Naive thymus-derived CD8-positive, alpha-beta T cell (primary cell): ENCODE measurements around the gene STRAP. TPM values are rescaled to one million over a fixed set of nuclear protein-coding genes. Genes with fewer than 3 reads are reported as not detected.
A peak's percentile ranks its signal among the peaks of the same experiment; 100 is the strongest.
"Not testable (repeated sequence)": the region's sequence is repeated elsewhere in the genome, so short reads cannot be mapped to it uniquely, and the experiment has no call there.

Experiments
- ATAC-seq, 2 donors: fragments of 150-1000 bp; cut with Tn5 transposase in 1 of 2; sonication (Bioruptor Pico), chemical (Tn5 transposase) in 1 of 2; 1 replicate in 1 of 2; 2 replicates in 1 of 2; pipeline ENCODE4 v1.10.0; 2021; ENCODE audit warnings: mild to moderate bottlenecking in 2 of 2, moderate library complexity in 2 of 2
- POLR2A ChIA-PET: fragments of 350-600 bp; sonication (Branson Sonifier 250); formaldehyde crosslinking; loops from one replicate; lab custom pipeline; 2021; ENCODE audit warnings: antibody characterized with exemption; lab: Charles Lee
- DNase-seq, 10 donors: peaks; one replicate each; pipeline versions ENCODE4 v3.0.0 to v3.0.0-alpha.2; 2020 to 2022
- H3K27ac Mint-ChIP-seq, 10 donors: one replicate each; pipeline ENCODE4 v1.8.0; 2020 to 2022; ENCODE audit warnings: mild to moderate bottlenecking in 10 of 10, mixed read lengths in 10 of 10, moderate library complexity in 4 of 10, inconsistent platforms in 1 of 10
- H3K27me3 Mint-ChIP-seq, 5 donors: one replicate each; pipeline ENCODE4 v1.8.0; 2021 to 2022; ENCODE audit warnings: mixed read lengths in 5 of 5
- H3K36me3 Mint-ChIP-seq, 3 donors: one replicate each; pipeline ENCODE4 v1.8.0; 2020 to 2022; ENCODE audit warnings: mixed read lengths in 3 of 3, mild to moderate bottlenecking in 2 of 3, inconsistent platforms in 1 of 3
- H3K4me1 Mint-ChIP-seq, 4 donors: one replicate each; pipeline ENCODE4 v1.8.0; 2021 to 2022; ENCODE audit warnings: mixed read lengths in 4 of 4
- H3K4me3 Mint-ChIP-seq, 10 donors: one replicate each; pipeline ENCODE4 v1.8.0; 2020 to 2022; ENCODE audit warnings: mild to moderate bottlenecking in 10 of 10, mixed read lengths in 10 of 10, moderate library complexity in 6 of 10, inconsistent platforms in 1 of 10
- H3K9me3 Mint-ChIP-seq, 9 donors: one replicate each; pipeline ENCODE4 v1.8.0; 2020 to 2022; ENCODE audit warnings: mixed read lengths in 9 of 9, mild to moderate bottlenecking in 3 of 9, inconsistent platforms in 1 of 9, moderate library complexity in 1 of 9
- polyA plus RNA-seq, 3 donors: library from polyadenylated mRNA; unstranded; fragments of 300-500 nt; fragmentation: Illumina TruSeq; gene quantifications; one replicate each; pipeline ENCODE4 v1.2.3, GENCODE V29; 2021
- total RNA-seq, 8 experiments: library from RNA in 2 of 8; stranded (reverse) in 2 of 8; gene quantifications; one replicate each; pipeline ENCODE4 v1.2.3 and lab custom pipeline; 2021 to 2026

The STRAP gene
- total and polyA plus RNA-seq, 5 experiments from 2014 or later: 49.6 to 126 (median 99.2) TPM

DNA sequence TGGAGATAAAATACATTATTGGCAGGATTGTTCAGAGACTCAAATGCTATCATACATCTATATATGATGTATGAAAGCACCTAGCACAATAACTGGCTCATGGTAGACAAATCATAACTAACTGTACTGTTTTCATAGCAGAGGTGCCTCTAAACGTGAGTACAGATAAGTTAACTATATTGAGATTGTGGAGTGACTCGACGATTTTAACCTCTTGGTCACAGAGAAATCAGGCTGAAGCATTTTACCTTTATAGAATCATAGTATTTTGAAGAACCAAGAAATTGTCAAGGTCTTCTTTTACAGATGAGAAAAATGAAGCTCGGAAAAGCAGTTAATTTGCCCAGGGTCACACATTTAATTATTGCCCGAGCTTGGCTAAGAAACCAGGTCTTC, 28.3 kb downstream of the STRAP start:
- Mint-ChIP-seq H3K27ac (peak overlapping the region in 9 of 10 donors; percentile 60 to 94 (median 88)), H3K27me3 (no peaks in the 10 kb centered on the region), H3K4me3 (peak overlapping the region; percentile 58 to 95 (median 88)), H3K36me3 (no peaks in the 10 kb centered on the region), H3K9me3 (no peaks in the 10 kb centered on the region), H3K4me1 (peaks cover 9 to 23% (median 18%) of the 10 kb centered on the region in 4 donors)
- DNase-seq (no peak), ATAC-seq (no peak)
- POLR2A ChIA-PET: interaction anchor here (0.7 to 2.7 kb wide), 6 partner anchors 9 to 376 kb away, joined by 3 to 10 read pairs (median 4); partner anchors contain the start of genes EPS8 and STRAP

DNA sequence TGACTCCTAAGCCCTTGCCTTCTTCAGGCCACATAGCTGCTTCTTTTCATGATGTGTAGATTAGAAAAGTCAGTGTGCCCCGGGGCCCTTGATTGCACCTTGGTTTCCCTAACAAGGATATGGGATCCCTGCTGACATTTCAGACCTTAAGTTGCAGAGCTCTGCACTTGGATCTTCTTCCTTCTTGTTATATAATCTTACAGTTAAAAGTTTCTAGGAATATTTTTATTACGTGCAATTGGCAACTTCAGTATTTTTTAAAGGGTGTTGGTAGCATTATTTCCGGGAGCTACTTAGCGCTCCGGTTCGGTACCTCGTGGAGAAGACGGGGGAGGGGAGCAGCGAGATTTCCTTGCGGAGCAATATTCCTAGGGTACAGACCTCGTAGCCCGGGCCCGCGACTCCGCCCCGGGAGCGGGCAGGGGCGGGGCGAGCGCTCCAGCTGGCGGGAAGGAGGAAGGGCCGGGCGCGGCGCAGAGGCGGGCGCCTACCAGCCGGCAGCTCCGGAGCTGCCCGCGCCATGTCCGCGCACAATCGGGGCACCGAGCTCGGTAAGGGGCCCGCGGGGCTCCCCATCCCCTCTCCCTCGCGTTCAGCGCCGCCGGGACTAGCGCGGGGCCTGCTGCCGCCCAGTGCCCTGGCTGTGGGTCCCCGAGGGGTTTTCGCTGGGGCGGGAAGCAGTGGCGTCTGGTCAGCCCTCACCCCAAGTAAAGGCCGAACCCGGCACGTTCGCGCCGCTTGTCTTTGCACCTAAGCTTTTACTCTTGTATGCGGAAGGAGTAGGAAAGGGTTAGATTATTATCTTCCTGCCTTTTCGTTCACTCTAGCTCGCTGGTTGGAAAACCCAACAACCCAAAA, 28.9 kb downstream of the STRAP start, which contains the start of gene DERA:
TSS of gene DERA (plus strand) at position 469 of the 858 bp plus-strand sequence. CDS start at position 521, 52 bp downstream.
- ATAC-seq: peak; percentile 87 to 94
- Mint-ChIP-seq H3K4me1 (peaks cover 10 to 23% (median 19%) of the 10 kb centered on the region in 4 donors), H3K9me3 (no peaks in the 10 kb centered on the region), H3K4me3 (peak within 1 kb of the TSS; percentile 87 to 97 (median 94)), H3K27ac (peak within 1 kb of the TSS; percentile 80 to 95 (median 91)), H3K27me3 (no peaks in the 10 kb centered on the region), H3K36me3 (no peaks in the 10 kb centered on the region)
- POLR2A ChIA-PET: interaction anchor here (0.6 to 2.7 kb wide), 8 partner anchors 10 to 1140 kb away, joined by 3 to 10 read pairs (median 3); partner anchors contain the start of genes EPS8 and STRAP
- DNase-seq: peak; percentile 23 to 69 (median 54)

DNA sequence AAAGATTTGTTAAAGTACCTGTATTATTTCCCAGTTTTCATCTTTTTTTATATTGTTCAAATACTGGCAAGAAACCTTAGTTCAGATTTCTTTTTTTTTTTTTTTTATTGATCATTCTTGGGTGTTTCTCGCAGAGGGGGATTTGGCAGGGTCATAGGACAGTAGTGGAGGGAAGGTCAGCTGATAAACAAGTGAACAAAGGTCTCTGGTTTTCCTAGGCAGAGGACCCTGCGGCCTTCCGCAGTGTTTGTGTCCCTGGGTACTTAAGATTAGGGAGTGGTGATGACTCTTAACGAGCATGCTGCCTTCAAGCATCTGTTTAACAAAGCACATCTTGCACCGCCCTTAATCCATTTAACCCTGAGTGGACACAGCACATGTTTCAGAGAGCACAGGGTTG, 29.7 kb downstream of the STRAP start:
- POLR2A ChIA-PET: interaction anchor here (0.6 to 2.7 kb wide), 4 partner anchors 18 to 1141 kb away, joined by 3 to 10 read pairs (median 4); partner anchors contain the start of gene STRAP
- H3K27me3 Mint-ChIP-seq, ATAC-seq, DNase-seq, H3K9me3 Mint-ChIP-seq, H3K36me3 Mint-ChIP-seq: not testable (repeated sequence)
- H3K27ac Mint-ChIP-seq: peak overlapping the region; percentile 18 to 95 (median 90)
- peaks cover 10 to 23% (median 19%) of the 10 kb centered on the region in 4 donors for H3K4me1 Mint-ChIP-seq
- peak overlapping the region; percentile 87 to 97 (median 94) for H3K4me3 Mint-ChIP-seq

DNA sequence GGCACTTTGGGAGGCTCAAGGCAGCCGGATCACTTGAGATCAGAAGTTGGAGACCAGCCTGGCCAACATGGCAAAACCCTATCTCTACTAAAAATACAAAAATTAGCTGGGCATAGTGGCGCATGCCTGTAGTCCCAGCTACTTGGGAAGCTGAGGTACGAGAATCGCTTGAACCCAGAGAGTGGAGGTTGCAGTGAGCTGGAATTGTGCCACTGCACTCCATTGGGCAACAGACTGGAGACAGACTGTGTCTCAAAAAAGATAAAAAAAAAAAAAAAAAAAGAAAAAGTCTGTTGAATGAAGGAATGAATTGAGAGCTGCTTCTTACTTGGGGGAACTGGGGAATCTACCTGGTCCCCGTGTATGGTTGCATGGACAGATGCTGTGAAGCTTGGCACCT, 31.9 kb downstream of the STRAP start:
- H3K4me3 Mint-ChIP-seq, H3K27me3 Mint-ChIP-seq, H3K36me3 Mint-ChIP-seq, H3K9me3 Mint-ChIP-seq, DNase-seq, H3K27ac Mint-ChIP-seq, POLR2A ChIA-PET, ATAC-seq: not testable (repeated sequence)
- peaks cover 16 to 31% (median 24%) of the 10 kb centered on the region in 4 donors for H3K4me1 Mint-ChIP-seq

GRCh38 chr12:15918066-15918465, 35.9 kb downstream of the STRAP start:
- peaks cover 0 to 4% (median 3%) of the 10 kb centered on the region in 3 donors for H3K36me3 Mint-ChIP-seq
- peaks cover 0 to 6% (median 0%) of the 10 kb centered on the region in 9 donors for H3K9me3 Mint-ChIP-seq
- ATAC-seq: no peak
- POLR2A ChIA-PET: no interaction called here
- H3K4me3 Mint-ChIP-seq: no peak overlapping the region
- H3K27ac Mint-ChIP-seq: peak overlapping the region in 2 of 10 donors; percentile 69 to 86
- H3K27me3 Mint-ChIP-seq: no peaks in the 10 kb centered on the region
- H3K4me1 Mint-ChIP-seq: peaks cover 6 to 23% (median 16%) of the 10 kb centered on the region in 4 donors
- DNase-seq: no peak

GRCh38 chr12:15919418-15919817, 37.2 kb downstream of the STRAP start:
- no peak for ATAC-seq
- peak overlapping the region in 2 of 10 donors; percentile 16 to 46 for H3K27ac Mint-ChIP-seq
- POLR2A ChIA-PET: no interaction called here

GRCh38 chr12:15924956-15925355, 42.8 kb downstream of the STRAP start:
- POLR2A ChIA-PET: no interaction called here
- no peak overlapping the region for H3K27ac Mint-ChIP-seq
- peaks cover 0 to 6% (median 0%) of the 10 kb centered on the region in 9 donors for H3K9me3 Mint-ChIP-seq
- H3K36me3 Mint-ChIP-seq: peaks cover 0 to 15% (median 4%) of the 10 kb centered on the region in 3 donors
- DNase-seq: no peak
- H3K4me3 Mint-ChIP-seq: no peak overlapping the region
- no peak for ATAC-seq
- peaks cover 2 to 12% (median 6%) of the 10 kb centered on the region in 4 donors for H3K4me1 Mint-ChIP-seq
- H3K27me3 Mint-ChIP-seq: no peaks in the 10 kb centered on the region

More at GRCh38 chr12:15919418-15919817, 37.2 kb downstream of the STRAP start:
- DNase-seq: no peak
- H3K36me3 Mint-ChIP-seq: peaks cover 0 to 4% (median 3%) of the 10 kb centered on the region in 3 donors
- H3K9me3 Mint-ChIP-seq: peaks cover 0 to 6% (median 0%) of the 10 kb centered on the region in 9 donors
- no peaks in the 10 kb centered on the region for H3K27me3 Mint-ChIP-seq
- H3K4me1 Mint-ChIP-seq: peaks cover 5 to 24% (median 20%) of the 10 kb centered on the region in 4 donors
- no peak overlapping the region for H3K4me3 Mint-ChIP-seq

GRCh38 chr12:15928346-15928745, 46.2 kb downstream of the STRAP start:
- no peak overlapping the region for H3K27ac Mint-ChIP-seq
- peaks cover 3 to 12% (median 8%) of the 10 kb centered on the region in 4 donors for H3K4me1 Mint-ChIP-seq
- no peaks in the 10 kb centered on the region for H3K27me3 Mint-ChIP-seq
- DNase-seq (no peak), ATAC-seq (no peak)
- H3K36me3 Mint-ChIP-seq: peaks cover 7 to 25% (median 13%) of the 10 kb centered on the region in 3 donors
- POLR2A ChIA-PET: no interaction called here
- peaks cover 0 to 8% (median 0%) of the 10 kb centered on the region in 9 donors for H3K9me3 Mint-ChIP-seq
- no peak overlapping the region for H3K4me3 Mint-ChIP-seq

GRCh38 chr12:15928870-15929571, 46.8 kb downstream of the STRAP start:
- ATAC-seq (no peak), DNase-seq (no peak)
- Mint-ChIP-seq H3K9me3 (peaks cover 0 to 8% (median 0%) of the 10 kb centered on the region in 9 donors), H3K27me3 (no peaks in the 10 kb centered on the region), H3K4me3 (no peak overlapping the region), H3K27ac (no peak overlapping the region), H3K4me1 (peaks cover 0 to 12% (median 6%) of the 10 kb centered on the region in 4 donors), H3K36me3 (peaks cover 11 to 25% (median 13%) of the 10 kb centered on the region in 3 donors)
- POLR2A ChIA-PET: interaction anchor here (0.7 kb wide), 1 partner anchor 17 kb away, joined by 3 read pairs; no protein-coding TSS in a partner anchor

GRCh38 chr12:15931590-15932053, 49.4 kb downstream of the STRAP start:
- ATAC-seq (no peak), DNase-seq (no peak)
- H3K4me1 Mint-ChIP-seq: peaks cover 1 to 12% (median 3%) of the 10 kb centered on the region in 4 donors
- no peaks in the 10 kb centered on the region for H3K27me3 Mint-ChIP-seq
- POLR2A ChIA-PET: no interaction called here
- peaks cover 0 to 8% (median 2%) of the 10 kb centered on the region in 9 donors for H3K9me3 Mint-ChIP-seq
- H3K36me3 Mint-ChIP-seq: peaks cover 9 to 25% (median 13%) of the 10 kb centered on the region in 3 donors
- H3K27ac Mint-ChIP-seq: peak overlapping the region in 1 of 10 donors; percentile 69
- H3K4me3 Mint-ChIP-seq: no peak overlapping the region

GRCh38 chr12:15932327-15932726, 50.1 kb downstream of the STRAP start:
- H3K27ac Mint-ChIP-seq: no peak overlapping the region
- H3K27me3 Mint-ChIP-seq: no peaks in the 10 kb centered on the region
- DNase-seq (no peak), ATAC-seq (no peak)
- POLR2A ChIA-PET: no interaction called here
- H3K4me1 Mint-ChIP-seq: peaks cover 5 to 14% (median 7%) of the 10 kb centered on the region in 4 donors
- H3K36me3 Mint-ChIP-seq: peaks cover 9 to 23% (median 16%) of the 10 kb centered on the region in 3 donors
- H3K9me3 Mint-ChIP-seq: peaks cover 0 to 11% (median 2%) of the 10 kb centered on the region in 9 donors
- H3K4me3 Mint-ChIP-seq: no peak overlapping the region

DNA sequence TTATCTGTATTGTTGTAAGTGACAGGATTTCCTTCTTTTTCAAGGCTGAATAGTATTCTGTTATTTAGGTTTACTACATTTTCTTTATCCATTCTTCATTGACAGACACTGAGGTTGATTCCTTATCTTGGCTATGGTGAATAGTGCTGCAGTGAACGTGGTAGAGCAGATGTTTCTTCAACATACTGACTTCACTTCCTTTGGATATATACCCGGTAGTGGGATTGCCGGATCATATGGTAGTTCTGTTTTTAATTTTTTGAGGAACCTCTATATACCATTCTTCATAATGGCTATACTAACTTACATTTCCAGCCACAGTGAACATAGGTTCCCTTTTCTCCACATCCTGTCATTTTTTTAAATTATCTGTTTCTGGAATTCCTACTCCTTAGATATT, 50.8 kb downstream of the STRAP start:
- peaks cover 9 to 23% (median 22%) of the 10 kb centered on the region in 3 donors for H3K36me3 Mint-ChIP-seq
- no peak overlapping the region for H3K4me3 Mint-ChIP-seq
- peaks cover 0 to 18% (median 5%) of the 10 kb centered on the region in 9 donors for H3K9me3 Mint-ChIP-seq
- peaks cover 5 to 18% (median 9%) of the 10 kb centered on the region in 4 donors for H3K4me1 Mint-ChIP-seq
- no peaks in the 10 kb centered on the region for H3K27me3 Mint-ChIP-seq
- POLR2A ChIA-PET: no interaction called here
- ATAC-seq: no peak
- H3K27ac Mint-ChIP-seq: peak overlapping the region in 1 of 10 donors; percentile 30
- no peak for DNase-seq
